Stimulated activated effector memory CD8-positive, alpha-beta T cell treated with anti-CD3 and anti-CD28 coated beads, Interleukin-12 subunit alpha, Interleukin-12 subunit beta, amount 100 ng/mL, for 72 hours (primary cell): ENCODE measurements around the gene KRTAP12-4.
A peak's percentile ranks its signal among the peaks of the same experiment; 100 is the strongest.
"Not testable (repeated sequence)": the region's sequence is repeated elsewhere in the genome, so short reads cannot be mapped to it uniquely, and the experiment has no call there.

Experiments used
- ATAC-seq: fragments of 150-1000 bp; cut with Tn5 transposase; 2 replicates; pipeline ENCODE4 v1.10.0; 2021
- DNase-seq, 2 donors: peaks; one replicate each; pipeline ENCODE4 v3.0.0; 2021 to 2022; ENCODE audit warnings: low spot score in 2 of 2
- H3K27ac Mint-ChIP-seq: one replicate; pipeline ENCODE4 v1.8.0; 2022; ENCODE audit warnings: mild to moderate bottlenecking, mixed read lengths
- H3K36me3 Mint-ChIP-seq: one replicate; pipeline ENCODE4 v1.8.0; 2022; ENCODE audit warnings: mild to moderate bottlenecking, mixed read lengths
- H3K4me1 Mint-ChIP-seq: one replicate; pipeline ENCODE4 v1.8.0; 2022; ENCODE audit warnings: mixed read lengths
- H3K4me3 Mint-ChIP-seq: one replicate; pipeline ENCODE4 v1.8.0; 2022; ENCODE audit warnings: mild to moderate bottlenecking, mixed read lengths
- H3K9me3 Mint-ChIP-seq: one replicate; pipeline ENCODE4 v1.8.0; 2022; ENCODE audit warnings: mixed read lengths

KRTAP12-4 gene

DNA sequence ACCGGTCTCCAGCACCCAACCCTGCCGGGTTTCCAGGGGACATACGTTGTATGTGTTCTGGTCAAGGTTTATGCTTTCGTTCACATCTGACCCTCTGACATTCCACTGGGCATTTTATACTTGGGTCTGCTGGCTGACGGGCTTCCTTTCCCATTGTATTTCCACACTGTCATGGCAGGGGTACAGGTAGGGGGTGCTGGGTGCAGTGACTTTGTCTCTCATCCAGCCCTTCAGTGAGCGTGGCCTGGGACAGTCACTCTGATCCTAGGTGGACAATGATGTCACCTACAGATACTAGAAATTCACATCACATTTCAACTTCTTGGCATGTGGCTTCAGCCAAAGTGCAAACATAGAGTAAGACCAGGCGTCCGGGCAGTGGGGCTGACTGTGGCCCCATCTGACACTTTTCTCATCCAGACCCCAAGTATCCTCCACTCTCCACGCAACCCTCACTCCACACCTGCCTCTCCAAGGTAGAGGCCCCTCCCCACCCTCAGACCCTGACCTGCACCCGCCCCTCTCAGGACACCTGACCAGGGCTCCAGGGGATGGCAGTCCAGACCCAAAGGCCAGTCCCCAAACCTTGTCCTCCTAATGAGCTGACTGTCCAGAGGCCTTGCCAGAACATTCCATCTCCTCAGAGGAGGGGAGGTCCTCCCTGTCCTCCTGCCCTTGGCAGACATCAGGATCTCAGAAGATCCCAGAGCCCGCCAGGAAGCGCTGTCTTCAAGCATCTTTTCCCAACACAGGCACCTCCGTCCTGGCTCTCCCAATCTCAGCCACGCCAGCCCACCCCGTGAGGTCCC, 18.0 kb downstream of the KRTAP12-4 start:
- no peak overlapping the region for H3K27ac Mint-ChIP-seq
- no peak overlapping the region for H3K4me3 Mint-ChIP-seq
- H3K36me3 Mint-ChIP-seq = no peaks in the 10 kb centered on the region
- peaks cover 20% of the 10 kb centered on the region for H3K9me3 Mint-ChIP-seq
- DNase-seq = no peak
- no peak for ATAC-seq
- peaks cover 10% of the 10 kb centered on the region for H3K4me1 Mint-ChIP-seq

GRCh38 chr21:44632067-44632466, 22.4 kb downstream of the KRTAP12-4 start:
- Mint-ChIP-seq H3K4me3 (no peak overlapping the region), H3K36me3 (no peaks in the 10 kb centered on the region), H3K9me3 (peaks cover 28% of the 10 kb centered on the region), H3K27ac (no peak overlapping the region), H3K4me1 (peaks cover 25% of the 10 kb centered on the region)
- ATAC-seq (no peak), DNase-seq (no peak)

DNA sequence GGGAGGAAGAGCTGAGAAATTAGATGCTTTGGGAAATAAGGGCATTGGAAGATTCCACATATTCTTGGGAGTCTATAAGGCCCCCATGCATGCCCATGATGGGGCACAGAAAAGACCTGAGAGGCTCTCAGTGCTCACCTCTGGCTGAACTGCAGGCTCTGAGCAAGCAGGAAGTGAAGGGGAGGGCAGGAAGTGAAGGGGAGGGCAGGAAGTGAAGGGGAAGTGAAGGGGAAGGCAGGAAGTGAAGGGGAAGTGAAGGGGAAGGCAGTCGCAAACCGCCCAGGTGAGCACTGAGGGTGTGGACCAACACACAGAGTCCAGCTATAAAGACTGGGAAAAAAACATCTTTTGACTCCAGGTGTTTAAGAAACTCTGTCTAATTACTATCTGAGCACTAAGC, 24.0 kb downstream of the KRTAP12-4 start:
- H3K9me3 Mint-ChIP-seq = peaks cover 28% of the 10 kb centered on the region
- peak overlapping the region; percentile 3 for H3K27ac Mint-ChIP-seq
- H3K4me1 Mint-ChIP-seq = peaks cover 38% of the 10 kb centered on the region

DNA sequence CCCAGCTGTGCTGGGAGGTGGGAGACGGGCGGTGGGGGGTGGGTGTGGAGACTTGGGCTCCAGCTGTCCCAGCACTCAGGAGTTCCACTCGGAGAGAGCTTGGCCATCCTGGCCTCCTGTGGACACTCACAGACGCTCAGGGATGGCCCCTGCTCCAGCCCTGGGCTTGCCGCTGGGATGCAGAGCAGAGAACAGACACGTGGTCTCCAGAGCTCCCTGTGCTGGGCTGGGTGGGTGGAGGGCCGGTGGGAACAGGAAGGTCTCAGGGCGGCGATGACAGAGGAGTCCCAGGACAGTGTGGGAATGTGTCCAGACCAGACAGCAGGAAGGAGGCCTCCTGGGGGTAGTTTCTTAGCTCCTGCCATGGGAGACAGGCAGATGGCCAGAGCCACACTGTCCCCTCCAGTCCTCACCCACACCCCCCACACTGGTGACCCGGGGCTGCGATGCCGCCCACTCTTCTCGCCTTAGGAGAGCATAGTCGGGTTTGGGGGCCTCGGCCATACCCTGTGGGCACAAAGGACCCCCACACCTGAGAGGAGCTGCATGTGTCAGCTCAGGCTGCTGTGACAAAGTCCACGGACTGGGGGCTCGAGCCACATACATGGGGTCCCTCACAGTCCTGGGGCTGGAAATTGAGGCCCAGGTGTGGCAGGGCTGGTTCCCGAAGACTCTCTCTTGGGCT, 25.6 kb downstream of the KRTAP12-4 start:
- Mint-ChIP-seq H3K27ac (peak overlapping the region; percentile 3), H3K36me3 (no peaks in the 10 kb centered on the region), H3K4me3 (no peak overlapping the region), H3K4me1 (peaks cover 45% of the 10 kb centered on the region), H3K9me3 (peaks cover 39% of the 10 kb centered on the region)
- ATAC-seq (no peak), DNase-seq (no peak)

More for the DNA sequence above, 24.0 kb downstream of the KRTAP12-4 start:
- Mint-ChIP-seq H3K36me3 (no peaks in the 10 kb centered on the region), H3K4me3 (no peak overlapping the region)
- DNase-seq = no peak
- no peak for ATAC-seq

- not testable (repeated sequence) for H3K36me3 Mint-ChIP-seq, DNase-seq, ATAC-seq, H3K4me3 Mint-ChIP-seq
- Mint-ChIP-seq H3K9me3 (peaks cover 41% of the 10 kb centered on the region), H3K27ac (peak overlapping the region; percentile 73), H3K4me1 (peaks cover 45% of the 10 kb centered on the region)
These were observed 26.6 kb downstream of the KRTAP12-4 start for GRCh38 chr21:44627831-44628233.

DNA sequence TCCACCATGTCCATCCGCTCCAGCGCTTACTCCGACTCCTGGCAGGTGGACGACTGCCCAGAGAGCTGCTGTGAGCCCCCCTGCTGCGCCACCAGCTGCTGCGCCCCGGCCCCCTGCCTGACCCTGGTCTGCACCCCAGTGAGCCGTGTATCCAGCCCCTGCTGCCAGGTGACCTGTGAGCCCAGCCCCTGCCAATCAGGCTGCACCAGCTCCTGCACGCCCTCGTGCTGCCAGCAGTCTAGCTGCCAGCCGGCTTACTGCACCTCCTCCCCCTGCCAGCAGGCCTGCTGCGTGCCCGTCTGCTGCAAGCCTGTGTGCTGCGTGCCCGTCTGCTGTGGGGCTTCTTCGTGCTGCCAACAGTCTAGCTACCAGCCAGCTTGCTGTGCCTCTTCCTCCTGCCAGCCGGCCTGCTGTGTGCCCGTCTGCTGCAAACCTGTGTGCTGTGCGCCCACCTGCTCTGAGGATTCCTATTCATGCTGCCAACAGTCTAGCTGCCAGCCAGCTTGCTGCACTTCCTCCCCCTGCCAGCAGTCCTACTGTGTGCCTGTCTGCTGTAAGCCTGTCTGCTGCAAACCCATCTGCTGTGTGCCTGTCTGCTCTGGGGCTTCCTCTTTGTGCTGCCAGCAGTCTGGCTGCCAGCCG, 27.2 kb downstream of the KRTAP12-4 start:
- peaks cover 45% of the 10 kb centered on the region for H3K4me1 Mint-ChIP-seq
- ATAC-seq, H3K36me3 Mint-ChIP-seq, H3K4me3 Mint-ChIP-seq, DNase-seq: not testable (repeated sequence)
- peak overlapping the region; percentile 73 for H3K27ac Mint-ChIP-seq
- peaks cover 43% of the 10 kb centered on the region for H3K9me3 Mint-ChIP-seq

DNA sequence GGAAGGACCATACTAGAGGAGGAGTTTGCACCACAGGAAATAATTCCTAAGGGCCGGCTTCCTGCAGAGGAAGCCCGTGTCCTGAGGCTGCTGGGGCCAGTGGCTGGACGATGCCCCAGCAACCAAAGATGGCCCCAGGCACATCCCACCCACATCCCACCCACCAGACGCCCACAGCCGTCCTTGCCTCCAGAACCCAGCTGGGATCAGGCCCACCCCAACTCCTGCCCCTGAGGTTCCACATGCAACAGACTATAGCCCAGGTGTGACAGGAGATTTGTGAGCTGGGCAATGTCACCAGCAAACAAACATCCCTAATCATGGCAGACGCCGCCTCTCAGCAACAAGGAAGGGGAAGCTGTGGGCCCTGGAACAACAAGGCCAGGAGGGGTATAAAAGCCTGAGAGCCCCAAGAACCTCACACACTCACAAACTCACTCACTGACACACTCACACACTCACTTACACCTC, 27.8 kb downstream of the KRTAP12-4 start, which contains the start of gene KRTAP10-9:
KRTAP10-9 (plus strand) TSS at position 421 of the 471 bp plus-strand sequence. CDS start 79 bp downstream, outside the sequence.
- peaks cover 39% of the 10 kb centered on the region for H3K9me3 Mint-ChIP-seq
- H3K27ac Mint-ChIP-seq = peak within 1 kb of the TSS; percentile 73
- peaks cover 45% of the 10 kb centered on the region for H3K4me1 Mint-ChIP-seq
- ATAC-seq = no peak
- H3K4me3 Mint-ChIP-seq = peak within 1 kb of the TSS; percentile 22
- no peaks in the 10 kb centered on the region for H3K36me3 Mint-ChIP-seq
- no peak for DNase-seq

DNA sequence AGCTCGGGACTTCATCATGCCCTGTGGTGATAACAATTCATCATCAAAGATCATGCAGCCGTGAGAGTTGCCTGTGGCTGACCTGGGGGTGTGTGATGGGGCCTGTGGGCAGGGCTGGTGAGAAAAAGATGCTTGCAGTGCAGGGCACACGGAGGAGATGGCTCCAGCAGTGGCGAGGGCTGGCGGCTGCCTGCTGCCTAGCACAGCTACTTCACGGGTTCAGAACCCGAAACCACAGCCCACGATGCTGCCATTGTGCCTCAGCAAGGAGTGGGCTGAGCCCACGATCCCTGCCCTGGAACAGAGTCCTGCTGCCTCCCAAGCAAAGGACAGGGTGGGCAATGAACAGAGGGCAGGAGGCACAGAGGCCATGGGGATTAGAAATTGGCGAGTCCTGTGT, 28.2 kb downstream of the KRTAP12-4 start:
- H3K36me3 Mint-ChIP-seq = no peaks in the 10 kb centered on the region
- H3K4me3 Mint-ChIP-seq = peak overlapping the region; percentile 22
- no peak overlapping the region for H3K27ac Mint-ChIP-seq
- ATAC-seq (peak; percentile 94), DNase-seq (peak in 1 of 2 donors; percentile 17)
- peaks cover 45% of the 10 kb centered on the region for H3K4me1 Mint-ChIP-seq
- peaks cover 36% of the 10 kb centered on the region for H3K9me3 Mint-ChIP-seq

DNA sequence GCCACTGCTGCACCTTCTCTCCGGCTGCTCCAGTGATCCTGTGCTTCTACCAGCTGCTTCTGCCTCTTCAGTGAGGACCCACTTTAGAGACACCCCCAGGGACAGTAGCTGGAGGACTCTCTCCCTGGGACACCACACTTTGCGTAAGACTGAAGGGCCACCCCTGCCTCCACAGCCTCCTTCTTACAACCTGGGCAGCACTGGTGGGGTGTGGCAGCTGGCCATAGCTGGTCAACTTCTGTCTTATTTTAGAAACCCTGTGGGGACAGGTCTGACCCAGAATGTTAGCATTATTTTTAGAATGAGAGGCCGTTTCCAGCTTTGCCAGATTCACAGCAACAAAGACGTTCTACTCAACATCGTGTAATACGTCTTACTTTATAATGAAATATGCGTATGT, 28.7 kb downstream of the KRTAP12-4 start:
- DNase-seq = no peak
- no peak for ATAC-seq
- Mint-ChIP-seq H3K36me3 (no peaks in the 10 kb centered on the region), H3K9me3 (peaks cover 32% of the 10 kb centered on the region), H3K27ac (no peak overlapping the region), H3K4me1 (peaks cover 45% of the 10 kb centered on the region), H3K4me3 (no peak overlapping the region)

GRCh38 chr21:44623575-44623974, 30.9 kb downstream of the KRTAP12-4 start:
- Mint-ChIP-seq H3K27ac (no peak overlapping the region), H3K9me3 (peaks cover 39% of the 10 kb centered on the region)
- no peak for ATAC-seq

GRCh38 chr21:44619886-44620285, 34.6 kb downstream of the KRTAP12-4 start:
- peaks cover 43% of the 10 kb centered on the region for H3K4me1 Mint-ChIP-seq
- no peaks in the 10 kb centered on the region for H3K36me3 Mint-ChIP-seq
- no peak overlapping the region for H3K4me3 Mint-ChIP-seq
- H3K9me3 Mint-ChIP-seq = peaks cover 38% of the 10 kb centered on the region
- no peak for ATAC-seq
- DNase-seq = no peak
- peak overlapping the region; percentile 91 for H3K27ac Mint-ChIP-seq

More at GRCh38 chr21:44623575-44623974, 30.9 kb downstream of the KRTAP12-4 start:
- Mint-ChIP-seq H3K4me3 (no peak overlapping the region), H3K36me3 (no peaks in the 10 kb centered on the region), H3K4me1 (peaks cover 43% of the 10 kb centered on the region)
- no peak for DNase-seq

DNA sequence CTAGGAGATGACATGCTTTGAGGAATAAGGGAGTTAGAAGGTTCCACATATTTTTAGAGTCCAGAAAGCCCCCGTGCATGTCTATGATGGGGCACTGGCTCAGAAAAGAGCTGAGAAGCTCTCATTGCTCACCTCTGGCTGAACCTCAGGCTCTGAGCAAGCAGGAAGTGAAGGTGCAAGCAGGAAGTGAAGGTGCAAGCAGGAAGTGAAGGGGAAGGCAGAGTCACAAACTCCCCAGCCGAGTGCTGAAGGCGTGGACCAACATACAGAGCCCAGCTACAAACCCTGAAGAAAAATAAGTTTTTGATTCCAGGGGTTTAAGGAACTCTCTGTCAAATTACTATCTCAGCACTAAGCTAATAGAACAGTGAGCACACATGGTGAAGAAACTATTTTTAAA, 35.5 kb downstream of the KRTAP12-4 start:
- Mint-ChIP-seq H3K36me3 (no peaks in the 10 kb centered on the region), H3K4me1 (peaks cover 39% of the 10 kb centered on the region), H3K4me3 (peak overlapping the region; percentile 51), H3K9me3 (peaks cover 29% of the 10 kb centered on the region), H3K27ac (peak overlapping the region; percentile 91)
- peak; percentile 26 to 67 for DNase-seq
- peak; percentile 98 for ATAC-seq

- Mint-ChIP-seq H3K4me1 (peaks cover 39% of the 10 kb centered on the region), H3K4me3 (peak overlapping the region; percentile 51), H3K36me3 (no peaks in the 10 kb centered on the region), H3K9me3 (peaks cover 25% of the 10 kb centered on the region), H3K27ac (peak overlapping the region; percentile 91)
- peak; percentile 57 for ATAC-seq
- DNase-seq = no peak
These were observed 36.0 kb downstream of the KRTAP12-4 start for GRCh38 chr21:44618504-44618903.

DNA sequence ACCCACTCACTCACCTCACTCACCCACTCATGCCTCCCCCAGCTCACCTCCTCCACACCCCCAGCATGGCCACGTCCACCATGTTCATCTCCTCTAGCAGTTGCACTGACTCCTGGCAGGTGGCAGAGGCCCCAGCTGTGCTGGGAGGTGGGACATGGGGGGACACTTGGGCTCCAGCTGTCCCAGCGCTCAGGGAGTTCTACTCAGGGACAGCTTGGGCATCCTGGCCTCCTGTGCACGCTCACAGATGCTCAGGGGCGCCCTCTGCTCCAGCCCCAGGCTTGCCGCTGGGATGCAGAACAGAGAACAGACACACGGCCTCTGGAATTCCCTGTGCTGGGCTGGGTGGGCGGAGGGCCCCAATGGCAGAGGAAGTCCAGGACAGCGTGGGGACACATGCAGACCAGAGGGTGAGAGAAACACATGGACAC, 37.4 kb downstream of the KRTAP12-4 start:
- Mint-ChIP-seq H3K4me3 (no peak overlapping the region), H3K4me1 (peaks cover 45% of the 10 kb centered on the region), H3K27ac (peak overlapping the region; percentile 91), H3K9me3 (peaks cover 17% of the 10 kb centered on the region), H3K36me3 (no peaks in the 10 kb centered on the region)
- DNase-seq (no peak), ATAC-seq (no peak)

- Mint-ChIP-seq H3K36me3 (no peaks in the 10 kb centered on the region), H3K9me3 (peaks cover 17% of the 10 kb centered on the region), H3K4me1 (peaks cover 45% of the 10 kb centered on the region), H3K4me3 (no peak overlapping the region), H3K27ac (peak overlapping the region; percentile 91)
- no peak for DNase-seq
- ATAC-seq = no peak
These were observed 37.9 kb downstream of the KRTAP12-4 start for GRCh38 chr21:44616591-44616926.
